NCI-H187 treated with DMSO at 0.1 percent for 48 hours (cell line): Measurements from ENCODE around the gene SCYL3.
"Not testable (repeated sequence)": the region's sequence is repeated elsewhere in the genome, so short reads cannot be mapped to it uniquely, and the experiment has no call there.

ENCODE experiments used
- DNase-seq: peaks from one replicate; lab custom pipeline; 2025; lab: John Stamatoyannopoulos, UW

SCYL3 gene

DNA sequence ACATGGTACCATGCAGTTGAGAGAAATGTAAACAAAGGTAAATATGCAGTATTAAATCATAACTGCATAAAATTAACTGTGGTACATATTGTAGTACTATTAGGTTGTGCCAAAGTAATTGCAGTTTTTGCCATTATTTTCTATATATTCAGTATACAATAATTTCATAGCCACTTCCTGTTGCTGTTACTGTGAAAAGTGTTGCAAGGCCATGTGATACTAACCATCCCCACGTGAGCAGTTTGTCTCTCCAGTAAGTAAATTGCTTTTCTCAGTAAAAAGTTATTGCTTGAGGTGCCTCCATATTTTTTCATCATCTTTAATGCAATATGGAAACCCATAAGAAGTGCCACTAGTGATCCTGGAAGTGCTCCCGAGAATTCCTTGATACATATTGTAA lies 79.4 kb downstream of the SCYL3 start:
- no peak for DNase-seq

DNA sequence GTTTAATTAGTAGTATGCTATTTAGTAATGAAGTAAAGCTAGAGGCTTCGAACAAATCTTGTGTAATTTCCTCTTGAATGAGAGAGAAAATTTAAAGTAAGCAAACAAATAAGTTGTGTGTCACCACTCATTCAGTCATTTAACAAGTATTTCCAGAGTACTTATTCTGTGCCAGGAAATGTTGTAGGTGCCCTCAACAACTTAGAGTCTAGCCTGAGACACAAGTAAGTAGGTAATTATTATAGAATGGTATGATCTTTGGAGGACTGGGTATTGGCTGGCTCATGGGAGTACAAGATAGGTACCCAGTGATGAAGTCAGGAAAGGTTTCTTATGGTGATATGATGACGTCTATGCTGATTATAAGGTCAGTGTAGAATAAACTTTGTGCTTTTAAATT lies 81.6 kb downstream of the SCYL3 start:
- DNase-seq = no peak

DNA sequence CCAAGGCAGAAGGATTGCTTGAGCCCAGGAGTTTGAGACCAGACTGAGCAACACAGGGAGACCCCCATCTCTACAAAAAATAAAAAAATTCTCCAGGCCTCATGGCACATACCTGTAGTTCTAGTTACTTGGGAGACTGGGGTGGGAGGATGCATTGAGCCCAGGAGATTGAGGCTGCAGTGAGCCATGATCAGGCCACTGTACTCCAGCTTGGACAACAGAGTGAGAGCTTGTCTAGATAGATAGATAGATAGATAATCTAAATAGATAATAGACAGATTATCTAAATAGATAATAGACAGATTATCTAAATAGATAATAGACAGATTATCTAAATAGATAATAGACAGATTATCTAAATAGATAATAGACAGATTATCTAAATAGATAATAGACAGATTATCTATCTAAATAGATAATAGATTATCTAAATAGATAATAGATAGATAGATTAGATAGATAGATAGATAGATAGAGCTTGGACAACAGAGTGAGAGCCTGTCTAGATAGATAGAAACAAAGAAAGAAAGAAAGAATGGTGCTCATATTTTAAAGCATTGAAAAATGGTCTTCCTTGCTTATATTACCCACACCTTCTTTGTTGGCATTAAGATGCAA lies 82.2 kb downstream of the SCYL3 start:
- not testable (repeated sequence) for DNase-seq

DNA sequence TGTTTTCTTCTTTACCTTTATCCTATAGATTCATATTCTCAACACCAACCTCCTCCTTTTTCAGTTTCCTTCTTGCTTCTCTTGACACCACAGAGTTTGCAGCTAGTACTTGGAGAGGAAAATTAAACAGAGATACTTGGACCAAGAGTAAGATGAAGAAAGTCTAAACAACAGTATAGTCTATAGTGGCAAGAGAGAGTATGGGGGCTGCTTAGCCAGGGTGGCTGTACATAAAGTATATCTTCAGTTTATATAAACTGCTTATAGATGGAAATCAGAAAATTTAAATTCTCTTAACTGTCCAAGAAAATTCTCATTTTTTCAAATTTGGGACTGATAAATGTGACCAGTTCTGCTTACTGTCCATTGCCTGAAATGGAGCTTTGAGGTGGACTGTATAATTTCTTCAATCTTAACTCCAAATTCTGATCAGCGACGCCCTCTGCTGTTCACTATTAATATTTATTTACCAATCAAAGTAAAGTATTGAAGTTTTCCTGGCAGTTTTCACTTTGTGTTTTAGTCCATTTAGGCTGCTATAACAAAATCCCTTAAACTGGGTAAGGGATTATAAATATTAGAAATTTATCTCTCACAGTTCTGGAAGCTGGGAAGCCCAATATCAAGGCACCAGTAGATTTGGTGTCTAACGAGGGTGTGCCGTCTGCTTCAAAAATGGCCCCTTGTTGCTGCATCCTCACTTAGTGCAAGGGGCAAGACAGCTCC lies 84.2 kb downstream of the SCYL3 start:
- DNase-seq = no peak

DNA sequence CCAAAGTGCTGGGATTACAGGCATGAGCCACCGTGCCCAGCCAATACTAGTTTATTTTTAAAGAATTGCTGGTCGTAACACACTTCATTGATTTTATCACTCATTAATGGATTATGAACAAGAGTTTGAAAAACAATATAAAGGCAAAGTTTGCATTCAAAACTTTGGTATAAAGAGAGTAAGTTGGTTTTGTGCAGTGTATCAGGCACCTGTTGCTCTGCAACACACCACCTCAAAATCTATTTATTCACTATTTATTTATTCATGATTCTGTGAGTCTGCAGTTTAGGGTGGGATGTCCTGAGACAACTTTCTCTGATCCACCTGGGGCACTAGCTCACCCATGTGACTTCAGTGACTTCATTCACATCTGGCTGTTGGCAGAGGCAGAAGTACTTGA lies 88.8 kb downstream of the SCYL3 start:
- no peak for DNase-seq

DNA sequence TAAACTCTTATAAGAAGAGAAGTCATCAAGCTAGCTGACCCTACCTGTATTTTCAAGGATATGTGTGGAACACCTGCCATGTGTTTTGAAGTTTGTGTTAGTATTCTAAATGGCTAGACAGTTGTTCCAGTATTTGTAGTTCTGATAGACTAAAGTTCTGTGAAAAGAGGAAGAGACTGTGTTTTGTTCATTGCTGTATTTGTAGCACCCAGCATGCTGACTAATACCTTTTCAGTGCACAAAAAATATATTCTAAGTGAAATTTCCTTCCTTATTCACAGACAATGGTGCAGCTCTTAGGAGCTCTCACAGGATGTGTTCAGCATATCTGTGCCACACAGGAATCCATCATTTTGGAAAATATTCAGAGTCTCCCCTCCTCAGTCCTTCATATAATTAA lies 90.8 kb downstream of the SCYL3 start:
- no peak for DNase-seq
